Endothelial cell of umbilical vein (primary cell): ENCODE measurements around the gene CYFIP1. TPM values are rescaled to one million over a fixed set of nuclear protein-coding genes. Genes with fewer than 3 reads are reported as not detected.

Experiments used
- BruUV-seq: library from RNA; stranded (reverse); fragments of 400-500 nt; replicated peaks from 2 replicates; lab custom pipeline; 2021; lab: Mats Ljungman, UMichigan
- CTCF ChIA-PET: fragments of 300-600, 350-600 bp; sonication (Branson Sonifier 250); formaldehyde crosslinking; loops from one replicate; lab custom pipeline; 2021; ENCODE audit warnings: antibody characterized with exemption, inconsistent platforms; lab: Charles Lee
- POLR2A ChIA-PET: fragments of 300-600, 350-600 bp; sonication (Branson Sonifier 250); formaldehyde crosslinking; loops from one replicate; lab custom pipeline; 2021; ENCODE audit warnings: antibody characterized with exemption, inconsistent platforms; lab: Charles Lee
- DNase-seq: peaks from one replicate; pipeline ENCODE4 v3.0.0-alpha.2; 2011; ENCODE audit warnings: low read depth, low spot score
- FAIRE-seq: peaks from 2 replicates; lab custom pipeline; 2011; peaks lifted over from hg19 to GRCh38; lab: Jason Lieb, UNC
- H2AFZ ChIP-seq: 2 replicates; pipeline ENCODE4 v1.6.0; 2012; ENCODE audit warnings: low read depth, low read length, control low read depth, inconsistent platforms
- H3K27ac ChIP-seq: 2 replicates; pipeline ENCODE4 v1.5.1; 2011; ENCODE audit warnings: low read depth, mild to moderate bottlenecking, control low read depth, low read length, moderate library complexity; ENCODE audit not compliant: insufficient read depth
- H3K27me3 ChIP-seq, 2 experiments: 2 replicates each; pipeline versions ENCODE4 v1.6.0 to v1.6.1; 2011; ENCODE audit warnings: low read length in 2 of 2, mixed read lengths in 1 of 2; ENCODE audit not compliant: control insufficient read depth in 2 of 2, insufficient read depth in 2 of 2
- H3K36me3 ChIP-seq, 2 experiments: 2 replicates in 1 of 2; 3 replicates in 1 of 2; pipeline ENCODE4 v1.5.1; 2011; ENCODE audit warnings: low read length in 2 of 2, mild to moderate bottlenecking in 1 of 2, moderate library complexity in 1 of 2; ENCODE audit not compliant: control insufficient read depth in 2 of 2, insufficient read depth in 2 of 2; ENCODE audit errors: extremely low read depth in 1 of 2
- H3K4me1 ChIP-seq: 3 replicates; pipeline ENCODE4 v1.5.1; 2011; ENCODE audit warnings: mild to moderate bottlenecking, low read length; ENCODE audit not compliant: control insufficient read depth, insufficient read depth; ENCODE audit errors: extremely low read depth
- H3K4me2 ChIP-seq: 2 replicates; pipeline ENCODE4 v1.6.1; 2011; ENCODE audit warnings: low read length, control low read depth, mixed read lengths; ENCODE audit not compliant: insufficient read depth
- H3K4me3 ChIP-seq, 3 experiments: fragments of 200-600 bp in 1 of 3; sonication (generic), shearing (Covaris generic) in 1 of 3; replicated peaks in 1 of 3; 2 replicates each; pipeline ENCODE4 v1.5.1; 2011 to 2016; ENCODE audit warnings: control low read depth in 3 of 3, low read length in 3 of 3, mild to moderate bottlenecking in 2 of 3, inconsistent platforms in 1 of 3, low read depth in 1 of 3, moderate library complexity in 1 of 3; ENCODE audit not compliant: insufficient read depth in 1 of 3
- H3K79me2 ChIP-seq: 2 replicates; pipeline ENCODE4 v1.6.0; 2012; ENCODE audit warnings: low read length, inconsistent platforms; ENCODE audit not compliant: control insufficient read depth, insufficient read depth
- H3K9ac ChIP-seq: replicated peaks from 2 replicates; pipeline ENCODE3; 2011; ENCODE audit warnings: low read length, control low read depth; ENCODE audit not compliant: insufficient read depth; ENCODE audit errors: extremely low read depth
- H3K9me1 ChIP-seq: replicated peaks from 3 replicates; pipeline ENCODE4 v1.6.0; 2011; ENCODE audit warnings: mild to moderate bottlenecking, low read length; ENCODE audit not compliant: control insufficient read depth, insufficient read depth; ENCODE audit errors: extremely low read depth
- H3K9me3 ChIP-seq: replicated peaks from 2 replicates; pipeline ENCODE4 v1.5.1; 2012; ENCODE audit warnings: low read length, inconsistent platforms; ENCODE audit not compliant: control insufficient read depth, insufficient read depth
- H4K20me1 ChIP-seq: replicated peaks from 2 replicates; pipeline ENCODE3; 2011; ENCODE audit warnings: mild to moderate bottlenecking, low read length; ENCODE audit not compliant: control insufficient read depth, insufficient read depth; ENCODE audit errors: extremely low read depth
- EZH2 ChIP-seq: IDR thresholded peaks from 2 replicates; pipeline ENCODE4 v1.6.1; 2012; ENCODE audit warnings: borderline replicate concordance, low read depth, mild to moderate bottlenecking, moderate library complexity, low read length, inconsistent platforms; ENCODE audit not compliant: severe bottlenecking
- FOS ChIP-seq: IDR thresholded peaks from 2 replicates; pipeline ENCODE4 v1.6.1; 2011; ENCODE audit warnings: mild to moderate bottlenecking, low read length, moderate library complexity, borderline replicate concordance; ENCODE audit not compliant: insufficient read depth
- GATA2 ChIP-seq: IDR thresholded peaks from 2 replicates; pipeline ENCODE4 v1.7.0; 2011; ENCODE audit warnings: low read depth, mild to moderate bottlenecking, moderate library complexity, mixed read lengths, low read length; ENCODE audit not compliant: insufficient read length, insufficient read depth
- JUN ChIP-seq: IDR thresholded peaks from 2 replicates; pipeline ENCODE4 v1.6.1; 2011; ENCODE audit warnings: borderline replicate concordance, low read depth; ENCODE audit not compliant: insufficient read length, insufficient read depth
- MYC ChIP-seq: IDR thresholded peaks from one replicate; pipeline ENCODE4 v1.6.1; 2011; ENCODE audit warnings: mild to moderate bottlenecking, low read depth, low read length
- POLR2A ChIP-seq: IDR thresholded peaks from 2 replicates; pipeline ENCODE4 v1.6.1; 2012; ENCODE audit warnings: low read depth, mild to moderate bottlenecking, control low read depth, low read length
- POLR2AphosphoS5 ChIP-seq: IDR thresholded peaks from 2 replicates; pipeline ENCODE4 v1.6.1; 2012; ENCODE audit warnings: low read depth, mild to moderate bottlenecking, control low read depth, low read length, moderate library complexity; ENCODE audit not compliant: insufficient read depth
- dilution Hi-C: fragments of 300-500 bp; cut with MboI; formaldehyde crosslinking; loops from one replicate; pipeline ENCODE4 v1.15.0; 2019; ENCODE audit warnings: low sequenced_read_pairs; ENCODE audit not compliant: extremely low pct_ligation_motif_present
- intact Hi-C: fragments of 100-400 bp; cut with micrococcal nuclease; formaldehyde crosslinking; loops from one replicate; pipeline ENCODE4 v1.10.0; 2022
- polyA plus RNA-seq, 4 experiments: library from polyadenylated mRNA; depleted of rRNA in 3 of 4; stranded (reverse) in 3 of 4; unstranded in 1 of 4; fragments of >200 nt; gene quantifications; 2 replicates each; pipeline versions ENCODE4 v1.2.1 to v1.2.3, GENCODE V29; 2011 to 2012; ENCODE audit warnings: missing spikeins in 1 of 4
- total RNA-seq: library from RNA; stranded (reverse); gene quantifications from 2 replicates; pipeline ENCODE4 v1.2.3, GENCODE V29; 2021

CYFIP1 gene
- total and polyA plus RNA-seq, 2 donors (not counting 3 experiments of a cell fraction or from before 2014, with no cell fraction given), result 81.4 to 158 TPM

DNA sequence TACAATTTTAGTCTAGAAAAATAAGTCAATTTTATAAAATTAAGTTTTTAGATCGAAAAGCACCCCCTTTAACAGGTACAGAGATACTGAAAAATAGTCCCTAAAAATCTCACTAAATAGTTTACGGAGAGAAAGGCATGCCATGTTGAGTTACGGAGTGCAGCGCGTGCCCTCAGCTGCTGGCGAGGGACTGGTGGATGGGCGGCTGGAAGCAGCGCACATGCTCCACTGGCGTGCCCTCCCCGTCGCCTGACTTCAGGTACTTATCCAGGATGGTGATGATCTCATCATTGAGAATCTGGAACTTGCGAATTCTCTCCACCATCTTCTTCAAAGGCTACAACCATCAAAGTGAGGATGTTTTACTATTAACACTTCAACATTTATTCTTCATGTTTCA, 110.3 kb downstream of the CYFIP1 start:
- H3K27ac ChIP-seq, result no peak overlapping the region
- no peaks in the 10 kb centered on the region for H4K20me1 ChIP-seq
- H3K27me3 ChIP-seq, result no peaks in the 10 kb centered on the region
- dilution Hi-C loops, result no loop called here
- no peak overlapping the region for H3K9ac ChIP-seq
- H3K36me3 ChIP-seq, result peaks cover 26 to 30% of the 10 kb centered on the region in 2 experiments
- no TSS peak for BruUV-seq
- H3K4me3 ChIP-seq, result no peak overlapping the region
- no peaks in the 10 kb centered on the region for H3K4me1 ChIP-seq
- peaks cover 2% of the 10 kb centered on the region for H3K79me2 ChIP-seq
- CTCF ChIA-PET, result no interaction called here
- DNase-seq, result no peak
- H3K9me1 ChIP-seq, result no peaks in the 10 kb centered on the region
- intact Hi-C loops, result no loop called here
- FAIRE-seq, result no peak
- H3K4me2 ChIP-seq, result no peak overlapping the region
- POLR2A ChIA-PET, result no interaction called here
- H2AFZ ChIP-seq, result no peak overlapping the region
- H3K9me3 ChIP-seq, result no peaks in the 10 kb centered on the region
- no peak for TF ChIP-seq JUN
- no peak for TF ChIP-seq FOS
- no peak for TF ChIP-seq POLR2A
- no peak for TF ChIP-seq MYC

DNA sequence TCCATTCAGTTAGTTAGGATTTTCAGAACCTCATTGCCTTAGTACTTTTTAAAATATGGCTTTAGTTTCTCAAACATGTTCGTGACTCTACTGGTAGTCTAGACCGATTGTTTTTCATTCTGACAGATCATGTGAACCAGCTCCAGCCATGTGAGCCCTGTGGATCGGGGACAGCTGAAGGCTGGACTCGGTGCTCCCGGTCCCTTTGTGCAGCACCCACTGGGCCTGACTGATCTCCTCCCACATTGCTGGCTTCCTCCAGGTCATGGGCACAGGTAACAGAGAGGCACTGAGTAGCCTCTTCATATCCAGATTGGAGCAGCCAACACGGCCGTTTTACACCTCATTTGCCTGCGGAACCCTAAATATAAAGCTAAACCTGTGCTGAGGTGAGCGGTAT, 111.2 kb downstream of the CYFIP1 start:
- no peaks in the 10 kb centered on the region for H3K9me1 ChIP-seq
- H3K4me2 ChIP-seq, result no peak overlapping the region
- no TSS peak for BruUV-seq
- H3K4me1 ChIP-seq, result no peaks in the 10 kb centered on the region
- dilution Hi-C loops (no loop called here), intact Hi-C loops (no loop called here)
- no peaks in the 10 kb centered on the region for H3K9me3 ChIP-seq
- no peak overlapping the region for H3K27ac ChIP-seq
- H3K36me3 ChIP-seq, result peaks cover 28 to 29% of the 10 kb centered on the region in 2 experiments
- no peak overlapping the region for H2AFZ ChIP-seq
- no peak overlapping the region for H3K9ac ChIP-seq
- ChIA-PET POLR2A (no interaction called here), CTCF (no interaction called here)
- H4K20me1 ChIP-seq, result no peaks in the 10 kb centered on the region
- DNase-seq (no peak), FAIRE-seq (no peak)
- H3K79me2 ChIP-seq, result peaks cover 8% of the 10 kb centered on the region
- H3K27me3 ChIP-seq, result no peaks in the 10 kb centered on the region
- H3K4me3 ChIP-seq, result no peak overlapping the region
- TF ChIP-seq POLR2AphosphoS5 (no peak), GATA2 (no peak), EZH2 (no peak)
